ENCODE measurements around the gene SETD4. TPM values are rescaled to one million over a fixed set of nuclear protein-coding genes. Genes with fewer than 3 reads are reported as not detected.
A peak's percentile ranks its signal among the peaks of the same experiment; 100 is the strongest.

The SETD4 gene
- total and polyA plus RNA-seq, 2 of the 13 experiments (the other 11 are each of a cell fraction or from before 2014, with no cell fraction given) = 7.1 to 14.4 TPM

GRCh38 chr21:36069713-36070583 is 9.6 kb upstream of the SETD4 start, which contains the start of gene CBR1 (continued):
- TF ChIP-seq ZNF256 (CRISPR knock-in tag; conservative IDR thresholded peaks at IDR 0.05) (peak; percentile 50; the same call in 1 of the 2 replicates), SMAD9 (CRISPR knock-in tag; IDR thresholded peaks at IDR 0.05) (no peak), ZFYVE20 (CRISPR knock-in tag; IDR thresholded peaks at IDR 0.05; ENCODE audit: borderline replicate concordance, low read depth) (no peak), SMC3 (IDR thresholded peaks at IDR 0.05; ENCODE audit: low read length) (no peak), ZNF564 (CRISPR knock-in tag; IDR thresholded peaks at IDR 0.05) (peak; percentile 46), WIZ (CRISPR knock-in tag; IDR thresholded peaks at IDR 0.05) (0 out of 2 replicates have a peak, but pooled peaks have one; percentile 34), ZFP36L2 (CRISPR knock-in tag; IDR thresholded peaks at IDR 0.05) (no peak), ZFP36L1 (CRISPR knock-in tag; IDR thresholded peaks at IDR 0.05) (no peak), ARNT2 (CRISPR knock-in tag; IDR thresholded peaks at IDR 0.05; ENCODE audit: low read depth) (no peak), NRL (CRISPR knock-in tag; IDR thresholded peaks at IDR 0.05; ENCODE audit: borderline replicate concordance) (peak; percentile 91), IKZF4 (CRISPR knock-in tag; IDR thresholded peaks at IDR 0.05; ENCODE audit: borderline replicate concordance, low read depth, not compliant biosample characterization) (no peak), SMARCE1 (IDR thresholded peaks at IDR 0.05; ENCODE audit: borderline replicate concordance) (no peak), XRCC5 (optimal IDR thresholded peaks at IDR 0.05; ENCODE audit: low read length) (no peak), ZBTB34 (CRISPR knock-in tag; IDR thresholded peaks at IDR 0.05) (no peak), ZSCAN25 (CRISPR knock-in tag; IDR thresholded peaks at IDR 0.05) (no peak), HOXD1 (CRISPR knock-in tag; IDR thresholded peaks at IDR 0.05) (peak; percentile 56), ELF4 (CRISPR knock-in tag; IDR thresholded peaks at IDR 0.05; ENCODE audit: borderline replicate concordance) (no peak), ZNF335 (CRISPR knock-in tag; IDR thresholded peaks at IDR 0.05) (no peak), MAF1 (CRISPR knock-in tag; IDR thresholded peaks at IDR 0.05; ENCODE audit: borderline replicate concordance) (no peak), HOXA9 (CRISPR knock-in tag; IDR thresholded peaks at IDR 0.05; ENCODE audit: borderline replicate concordance) (no peak)
- TF ChIP-seq, protein P1, sequence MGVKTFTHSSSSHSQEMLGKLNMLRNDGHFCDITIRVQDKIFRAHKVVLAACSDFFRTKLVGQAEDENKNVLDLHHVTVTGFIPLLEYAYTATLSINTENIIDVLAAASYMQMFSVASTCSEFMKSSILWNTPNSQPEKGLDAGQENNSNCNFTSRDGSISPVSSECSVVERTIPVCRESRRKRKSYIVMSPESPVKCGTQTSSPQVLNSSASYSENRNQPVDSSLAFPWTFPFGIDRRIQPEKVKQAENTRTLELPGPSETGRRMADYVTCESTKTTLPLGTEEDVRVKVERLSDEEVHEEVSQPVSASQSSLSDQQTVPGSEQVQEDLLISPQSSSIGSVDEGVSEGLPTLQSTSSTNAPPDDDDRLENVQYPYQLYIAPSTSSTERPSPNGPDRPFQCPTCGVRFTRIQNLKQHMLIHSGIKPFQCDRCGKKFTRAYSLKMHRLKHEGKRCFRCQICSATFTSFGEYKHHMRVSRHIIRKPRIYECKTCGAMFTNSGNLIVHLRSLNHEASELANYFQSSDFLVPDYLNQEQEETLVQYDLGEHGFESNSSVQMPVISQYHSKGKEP (CRISPR knock-in tag; IDR thresholded peaks at IDR 0.05) = no peak
- TF ChIP-seq, protein P2, sequence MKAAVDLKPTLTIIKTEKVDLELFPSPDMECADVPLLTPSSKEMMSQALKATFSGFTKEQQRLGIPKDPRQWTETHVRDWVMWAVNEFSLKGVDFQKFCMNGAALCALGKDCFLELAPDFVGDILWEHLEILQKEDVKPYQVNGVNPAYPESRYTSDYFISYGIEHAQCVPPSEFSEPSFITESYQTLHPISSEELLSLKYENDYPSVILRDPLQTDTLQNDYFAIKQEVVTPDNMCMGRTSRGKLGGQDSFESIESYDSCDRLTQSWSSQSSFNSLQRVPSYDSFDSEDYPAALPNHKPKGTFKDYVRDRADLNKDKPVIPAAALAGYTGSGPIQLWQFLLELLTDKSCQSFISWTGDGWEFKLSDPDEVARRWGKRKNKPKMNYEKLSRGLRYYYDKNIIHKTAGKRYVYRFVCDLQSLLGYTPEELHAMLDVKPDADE (CRISPR knock-in tag; IDR thresholded peaks at IDR 0.05) = no peak
- TF ChIP-seq, protein P3, sequence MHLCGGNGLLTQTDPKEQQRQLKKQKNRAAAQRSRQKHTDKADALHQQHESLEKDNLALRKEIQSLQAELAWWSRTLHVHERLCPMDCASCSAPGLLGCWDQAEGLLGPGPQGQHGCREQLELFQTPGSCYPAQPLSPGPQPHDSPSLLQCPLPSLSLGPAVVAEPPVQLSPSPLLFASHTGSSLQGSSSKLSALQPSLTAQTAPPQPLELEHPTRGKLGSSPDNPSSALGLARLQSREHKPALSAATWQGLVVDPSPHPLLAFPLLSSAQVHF (CRISPR knock-in tag; IDR thresholded peaks at IDR 0.05) = peak; percentile 76; the same call in 1 of the 2 replicates
- TF ChIP-seq, protein P4, sequence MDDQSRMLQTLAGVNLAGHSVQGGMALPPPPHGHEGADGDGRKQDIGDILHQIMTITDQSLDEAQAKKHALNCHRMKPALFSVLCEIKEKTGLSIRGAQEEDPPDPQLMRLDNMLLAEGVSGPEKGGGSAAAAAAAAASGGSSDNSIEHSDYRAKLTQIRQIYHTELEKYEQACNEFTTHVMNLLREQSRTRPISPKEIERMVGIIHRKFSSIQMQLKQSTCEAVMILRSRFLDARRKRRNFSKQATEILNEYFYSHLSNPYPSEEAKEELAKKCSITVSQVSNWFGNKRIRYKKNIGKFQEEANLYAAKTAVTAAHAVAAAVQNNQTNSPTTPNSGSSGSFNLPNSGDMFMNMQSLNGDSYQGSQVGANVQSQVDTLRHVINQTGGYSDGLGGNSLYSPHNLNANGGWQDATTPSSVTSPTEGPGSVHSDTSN (CRISPR knock-in tag; IDR thresholded peaks at IDR 0.05; ENCODE audit: borderline replicate concordance) = no peak

Measured in HepG2 (cell line).